ENCODE data around the gene UGT2B7. TPM values are rescaled to one million over a fixed set of nuclear protein-coding genes. Genes with fewer than 3 reads are reported as not detected.
"Not testable (repeated sequence)": the region's sequence is repeated elsewhere in the genome, so short reads cannot be mapped to it uniquely, and the experiment has no call there.

The UGT2B7 gene
- total RNA-seq, 1 experiment from 2014 or later, result 3.0 TPM

DNA sequence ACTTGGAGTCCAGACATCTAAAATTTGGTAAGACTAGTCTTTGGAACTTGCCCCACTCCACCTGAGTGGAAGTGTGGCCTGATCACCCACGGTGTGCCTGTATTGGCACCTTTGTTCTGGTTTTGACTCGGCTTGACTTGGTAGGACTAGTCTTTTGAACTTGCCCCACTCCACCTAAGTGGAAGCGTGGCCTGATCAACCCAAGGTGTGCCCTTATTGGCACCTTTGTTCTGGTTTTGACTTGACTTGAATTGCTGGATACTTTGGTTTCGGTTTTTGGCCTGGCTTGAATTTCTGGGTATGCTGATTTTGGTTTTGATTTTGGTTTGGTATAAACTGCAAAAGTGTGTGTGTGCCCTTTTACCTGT lies 44.7 kb upstream of the UGT2B7 start:
- Histone ChIP-seq H3K27me3 (replicated peaks; ENCODE audit: control insufficient read depth, insufficient read depth, low read length) (no peaks in the 10 kb centered on the region), H3K4me3 (ENCODE audit: low read depth, low read length) (no peak overlapping the region), H3K36me3 (ENCODE audit: control insufficient read depth, insufficient read depth, low read length) (no peaks in the 10 kb centered on the region), H3K4me1 (peaks cover 3% of the 10 kb centered on the region; the same call in 1 of the 2 replicates), H3K9me3 (no peaks in the 10 kb centered on the region)
- Mint-ChIP-seq H3K4me3 (ENCODE audit: unreplicated experiment) (peak overlapping the region; percentile 27), H3K27me3 (ENCODE audit: insufficient read depth, unreplicated experiment) (no peaks in the 10 kb centered on the region), H3K9me3 (ENCODE audit: unreplicated experiment) (peaks cover 15% of the 10 kb centered on the region), H3K4me1 (ENCODE audit: low read depth, unreplicated experiment) (peaks cover 3% of the 10 kb centered on the region), H3K36me3 (ENCODE audit: insufficient read depth, unreplicated experiment) (no peaks in the 10 kb centered on the region), H3K27ac (ENCODE audit: unreplicated experiment) (no peak overlapping the region)
- TF ChIP-seq, protein P1, sequence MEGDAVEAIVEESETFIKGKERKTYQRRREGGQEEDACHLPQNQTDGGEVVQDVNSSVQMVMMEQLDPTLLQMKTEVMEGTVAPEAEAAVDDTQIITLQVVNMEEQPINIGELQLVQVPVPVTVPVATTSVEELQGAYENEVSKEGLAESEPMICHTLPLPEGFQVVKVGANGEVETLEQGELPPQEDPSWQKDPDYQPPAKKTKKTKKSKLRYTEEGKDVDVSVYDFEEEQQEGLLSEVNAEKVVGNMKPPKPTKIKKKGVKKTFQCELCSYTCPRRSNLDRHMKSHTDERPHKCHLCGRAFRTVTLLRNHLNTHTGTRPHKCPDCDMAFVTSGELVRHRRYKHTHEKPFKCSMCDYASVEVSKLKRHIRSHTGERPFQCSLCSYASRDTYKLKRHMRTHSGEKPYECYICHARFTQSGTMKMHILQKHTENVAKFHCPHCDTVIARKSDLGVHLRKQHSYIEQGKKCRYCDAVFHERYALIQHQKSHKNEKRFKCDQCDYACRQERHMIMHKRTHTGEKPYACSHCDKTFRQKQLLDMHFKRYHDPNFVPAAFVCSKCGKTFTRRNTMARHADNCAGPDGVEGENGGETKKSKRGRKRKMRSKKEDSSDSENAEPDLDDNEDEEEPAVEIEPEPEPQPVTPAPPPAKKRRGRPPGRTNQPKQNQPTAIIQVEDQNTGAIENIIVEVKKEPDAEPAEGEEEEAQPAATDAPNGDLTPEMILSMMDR (IDR thresholded peaks at IDR 0.05; ENCODE audit: insufficient read depth in 1 of 2, low read depth in 1 of 2, low read length in 1 of 2, severe bottlenecking in 1 of 2, unreplicated experiment in 1 of 2), result no peak
- no peak for DNase-seq
- intact Hi-C loops (cut with micrococcal nuclease; ENCODE audit: unreplicated experiment), result no loop called here
- CTCF ChIA-PET, result no interaction called here
- POLR2A ChIA-PET, result no interaction called here
- BruUV-seq (replicated peaks), result no TSS peak

DNA sequence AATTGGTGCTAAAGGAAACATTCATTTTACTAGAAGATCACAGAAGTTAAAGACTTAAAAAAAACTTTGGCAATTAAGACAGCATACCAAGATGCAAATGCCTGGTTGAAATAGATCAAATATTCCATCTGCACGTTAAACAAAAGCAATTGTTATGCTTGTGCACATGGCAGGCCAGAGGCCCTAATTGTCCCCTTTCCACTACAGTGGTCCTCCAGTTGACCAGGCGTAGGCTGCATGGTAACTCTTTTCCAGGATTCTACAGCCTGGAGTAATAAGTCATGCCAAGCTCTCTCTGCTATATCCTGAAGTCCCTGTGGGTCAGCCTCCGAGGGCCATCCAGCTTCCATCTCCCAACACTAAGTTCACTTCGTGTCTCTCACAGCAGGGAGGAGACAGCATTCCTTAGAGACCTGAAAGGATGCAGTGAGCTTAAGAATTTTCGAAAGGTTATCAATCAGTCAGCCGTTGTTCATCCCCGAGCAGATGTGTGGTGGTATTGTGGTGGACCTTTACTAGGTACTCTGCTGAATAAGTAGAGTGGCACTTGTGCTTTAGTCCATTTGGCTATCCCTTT lies 42.9 kb upstream of the UGT2B7 start:
- H3K27ac Mint-ChIP-seq (ENCODE audit: unreplicated experiment); CTCF ChIA-PET; H3K4me3 ChIP-seq (ENCODE audit: low read depth, low read length); H3K9me3 ChIP-seq; H3K36me3 Mint-ChIP-seq (ENCODE audit: insufficient read depth, unreplicated experiment); H3K4me3 Mint-ChIP-seq (ENCODE audit: unreplicated experiment); intact Hi-C loops (cut with micrococcal nuclease; ENCODE audit: unreplicated experiment); BruUV-seq (replicated peaks); H3K27me3 Mint-ChIP-seq (ENCODE audit: insufficient read depth, unreplicated experiment); POLR2A ChIA-PET; H3K27me3 ChIP-seq (replicated peaks; ENCODE audit: control insufficient read depth, insufficient read depth, low read length); DNase-seq; H3K36me3 ChIP-seq (ENCODE audit: control insufficient read depth, insufficient read depth, low read length): not testable (repeated sequence)
- Mint-ChIP-seq H3K4me1 (ENCODE audit: low read depth, unreplicated experiment) (peaks cover 20% of the 10 kb centered on the region), H3K9me3 (ENCODE audit: unreplicated experiment) (peaks cover 13% of the 10 kb centered on the region)
- peaks cover 22% of the 10 kb centered on the region; the same call in 1 of the 2 replicates for H3K4me1 ChIP-seq

DNA sequence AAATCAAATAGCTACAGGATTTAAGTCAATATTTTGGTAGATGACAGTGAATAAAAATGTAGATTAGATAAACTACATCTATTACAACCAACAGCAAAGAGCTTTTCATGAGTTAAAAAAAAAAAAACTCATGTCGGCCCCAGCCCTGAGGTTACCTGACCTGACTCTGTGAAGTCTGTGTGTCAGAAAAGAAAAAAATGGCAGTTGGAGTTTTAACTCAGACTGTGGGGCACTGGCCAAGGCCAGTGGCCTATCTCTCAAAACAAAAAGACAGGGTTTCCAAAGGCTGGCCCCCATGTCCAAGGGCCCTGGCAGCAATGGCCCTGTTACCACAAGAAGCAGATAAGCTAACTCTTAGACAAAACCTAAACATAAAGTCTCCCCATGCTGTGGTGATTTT lies 42.2 kb upstream of the UGT2B7 start:
- POLR2A ChIA-PET; H3K9me3 ChIP-seq; BruUV-seq (replicated peaks); H3K36me3 Mint-ChIP-seq (ENCODE audit: insufficient read depth, unreplicated experiment); H3K4me3 ChIP-seq (ENCODE audit: low read depth, low read length); H3K36me3 ChIP-seq (ENCODE audit: control insufficient read depth, insufficient read depth, low read length); DNase-seq; intact Hi-C loops (cut with micrococcal nuclease; ENCODE audit: unreplicated experiment); H3K27me3 ChIP-seq (replicated peaks; ENCODE audit: control insufficient read depth, insufficient read depth, low read length); H3K27ac Mint-ChIP-seq (ENCODE audit: unreplicated experiment); H3K27me3 Mint-ChIP-seq (ENCODE audit: insufficient read depth, unreplicated experiment); CTCF ChIA-PET; H3K4me3 Mint-ChIP-seq (ENCODE audit: unreplicated experiment): not testable (repeated sequence)
- H3K4me1 ChIP-seq, result peaks cover 24% of the 10 kb centered on the region; the same call in 1 of the 2 replicates
- peaks cover 26% of the 10 kb centered on the region for H3K4me1 Mint-ChIP-seq (ENCODE audit: low read depth, unreplicated experiment)
- peaks cover 13% of the 10 kb centered on the region for H3K9me3 Mint-ChIP-seq (ENCODE audit: unreplicated experiment)

DNA sequence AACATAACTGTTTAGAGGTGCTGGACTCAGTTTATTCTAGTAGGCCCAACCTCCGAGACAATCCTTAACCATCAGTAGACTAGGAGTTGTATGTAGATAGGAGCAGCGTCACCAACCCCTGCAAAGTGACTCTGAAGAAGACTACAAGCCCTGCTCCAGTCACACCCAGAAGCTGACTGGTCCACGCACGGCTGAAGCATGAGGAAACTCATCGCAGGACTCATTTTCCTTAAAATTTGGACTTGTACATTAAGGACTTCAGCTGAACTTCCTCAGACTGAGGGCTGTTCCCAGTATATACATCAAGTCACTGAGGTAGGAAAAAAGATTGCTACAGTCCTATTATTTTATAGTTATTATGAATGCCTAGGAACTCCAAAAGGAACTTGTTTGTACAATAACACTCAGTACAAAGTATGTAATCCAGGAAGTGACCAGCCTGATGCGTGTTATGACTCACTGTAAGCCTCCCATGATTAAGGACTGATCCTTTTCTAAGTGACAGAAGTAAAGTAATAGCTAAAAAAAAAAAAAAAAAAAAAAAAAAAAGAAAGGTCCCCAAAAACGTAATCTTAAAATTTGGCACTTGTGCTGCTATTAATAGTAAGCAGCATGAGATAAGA lies 41.6 kb upstream of the UGT2B7 start:
- DNase-seq, result no peak
- Histone ChIP-seq H3K36me3 (ENCODE audit: control insufficient read depth, insufficient read depth, low read length) (no peaks in the 10 kb centered on the region), H3K27me3 (replicated peaks; ENCODE audit: control insufficient read depth, insufficient read depth, low read length) (no peaks in the 10 kb centered on the region), H3K4me1 (peaks cover 24% of the 10 kb centered on the region; the same call in 1 of the 2 replicates), H3K4me3 (ENCODE audit: low read depth, low read length) (no peak overlapping the region), H3K9me3 (no peaks in the 10 kb centered on the region)
- POLR2A ChIA-PET, result no interaction called here
- BruUV-seq (replicated peaks), result no TSS peak
- H3K9me3 Mint-ChIP-seq (ENCODE audit: unreplicated experiment), result peaks cover 13% of the 10 kb centered on the region
- CTCF ChIA-PET, result no interaction called here
- no peaks in the 10 kb centered on the region for H3K36me3 Mint-ChIP-seq (ENCODE audit: insufficient read depth, unreplicated experiment)
- no peak overlapping the region for H3K27ac Mint-ChIP-seq (ENCODE audit: unreplicated experiment)
- no peaks in the 10 kb centered on the region for H3K27me3 Mint-ChIP-seq (ENCODE audit: insufficient read depth, unreplicated experiment)
- intact Hi-C loops (cut with micrococcal nuclease; ENCODE audit: unreplicated experiment), result no loop called here
- H3K4me3 Mint-ChIP-seq (ENCODE audit: unreplicated experiment), result no peak overlapping the region
- H3K4me1 Mint-ChIP-seq (ENCODE audit: low read depth, unreplicated experiment), result peaks cover 26% of the 10 kb centered on the region
- TF ChIP-seq, protein P1 (IDR thresholded peaks at IDR 0.05; ENCODE audit: insufficient read depth in 1 of 2, low read depth in 1 of 2, low read length in 1 of 2, severe bottlenecking in 1 of 2, unreplicated experiment in 1 of 2), result no peak
